ENCODE data around the gene DMD. TPM values are rescaled to one million over a fixed set of nuclear protein-coding genes. Genes with fewer than 3 reads are reported as not detected.

Gene DMD
- total and polyA plus RNA-seq, 4 donors = 19.9 to 260 (median 111) TPM

GRCh38 chrX:32501606-32502005, 709.7 kb downstream of the DMD start:
- Histone ChIP-seq H3K27me3 (ENCODE audit: control insufficient read depth in 1 of 2, insufficient read depth in 2 of 2, low read length in 1 of 2) (no peaks in the 10 kb centered on the region), H3K36me3 (ENCODE audit: control insufficient read depth in 1 of 2, insufficient read depth in 2 of 2, low read length in 1 of 2) (no peaks in the 10 kb centered on the region), H3K4me1 (ENCODE audit: control insufficient read depth in 1 of 2, insufficient read depth in 2 of 2, low read length in 2 of 2) (no peaks in the 10 kb centered on the region), H3K27ac (ENCODE audit: low read depth in 1 of 2, low read length in 2 of 2) (no peak overlapping the region), H3K4me3 (ENCODE audit: low read length in 2 of 2) (no peak overlapping the region), H3K9me3 (ENCODE audit: control insufficient read depth, low read length) (no peaks in the 10 kb centered on the region)
- no peak for ATAC-seq (ENCODE audit: low FRiP score)
- no peak for DNase-seq
- intact Hi-C loops (cut with DNase I) = no loop called here
- WGBS, 2 donors = 57 to 78% methylated on average over 3 of the region's 3 CpGs

GRCh38 chrX:32496671-32497070, 714.7 kb downstream of the DMD start:
- no peaks in the 10 kb centered on the region for H3K36me3 ChIP-seq (ENCODE audit: control insufficient read depth in 1 of 2, insufficient read depth in 2 of 2, low read length in 1 of 2)
- H3K27ac ChIP-seq (ENCODE audit: low read depth in 1 of 2, low read length in 2 of 2) = no peak overlapping the region
- intact Hi-C loops (cut with DNase I) = no loop called here
- no peak overlapping the region for H3K4me3 ChIP-seq (ENCODE audit: low read length in 2 of 2)
- no peaks in the 10 kb centered on the region for H3K27me3 ChIP-seq (ENCODE audit: control insufficient read depth in 1 of 2, insufficient read depth in 2 of 2, low read length in 1 of 2)
- no peak for DNase-seq
- H3K4me1 ChIP-seq (ENCODE audit: control insufficient read depth in 1 of 2, insufficient read depth in 2 of 2, low read length in 2 of 2) = no peaks in the 10 kb centered on the region
- WGBS, 2 donors = 87 to 90% methylated on average over 6 of the region's 6 CpGs
- no peaks in the 10 kb centered on the region for H3K9me3 ChIP-seq (ENCODE audit: control insufficient read depth, low read length)
- no peak for ATAC-seq (ENCODE audit: low FRiP score)

GRCh38 chrX:32495855-32496254, 715.5 kb downstream of the DMD start:
- Histone ChIP-seq H3K4me3 (ENCODE audit: low read length in 2 of 2) (no peak overlapping the region), H3K27ac (ENCODE audit: low read depth in 1 of 2, low read length in 2 of 2) (no peak overlapping the region), H3K9me3 (ENCODE audit: control insufficient read depth, low read length) (no peaks in the 10 kb centered on the region), H3K27me3 (ENCODE audit: control insufficient read depth in 1 of 2, insufficient read depth in 2 of 2, low read length in 1 of 2) (no peaks in the 10 kb centered on the region), H3K36me3 (ENCODE audit: control insufficient read depth in 1 of 2, insufficient read depth in 2 of 2, low read length in 1 of 2) (no peaks in the 10 kb centered on the region), H3K4me1 (ENCODE audit: control insufficient read depth in 1 of 2, insufficient read depth in 2 of 2, low read length in 2 of 2) (no peaks in the 10 kb centered on the region)
- intact Hi-C loops (cut with DNase I) = no loop called here
- DNase-seq (no peak), ATAC-seq (ENCODE audit: low FRiP score) (no peak)

GRCh38 chrX:32489125-32489524, 722.2 kb downstream of the DMD start:
- WGBS, 2 donors = 74 to 94% methylated on average over 3 of the region's 3 CpGs
- Histone ChIP-seq H3K9me3 (ENCODE audit: control insufficient read depth, low read length) (no peaks in the 10 kb centered on the region), H3K4me3 (ENCODE audit: low read length in 2 of 2) (no peak overlapping the region), H3K27ac (ENCODE audit: low read depth in 1 of 2, low read length in 2 of 2) (no peak overlapping the region), H3K4me1 (ENCODE audit: control insufficient read depth in 1 of 2, insufficient read depth in 2 of 2, low read length in 2 of 2) (peaks cover 0 to 2% of the 10 kb centered on the region in 2 donors), H3K36me3 (ENCODE audit: control insufficient read depth in 1 of 2, insufficient read depth in 2 of 2, low read length in 1 of 2) (peaks cover 2% of the 10 kb centered on the region in 2 donors), H3K27me3 (ENCODE audit: control insufficient read depth in 1 of 2, insufficient read depth in 2 of 2, low read length in 1 of 2) (no peaks in the 10 kb centered on the region)
- DNase-seq (no peak), ATAC-seq (ENCODE audit: low FRiP score) (no peak)
- intact Hi-C loops (cut with DNase I) = no loop called here

GRCh38 chrX:32483534-32484136, 727.7 kb downstream of the DMD start:
- ATAC-seq (ENCODE audit: low FRiP score) (no peak), DNase-seq (no peak)
- 34 to 41% methylated on average over 3 of the region's 3 CpGs for WGBS, 2 donors
- no peak overlapping the region for H3K4me3 ChIP-seq (ENCODE audit: low read length in 2 of 2)
- intact Hi-C loops (cut with DNase I) = no loop called here
- peaks cover under 1% of the 10 kb centered on the region in 2 donors for H3K36me3 ChIP-seq (ENCODE audit: control insufficient read depth in 1 of 2, insufficient read depth in 2 of 2, low read length in 1 of 2)
- no peaks in the 10 kb centered on the region for H3K9me3 ChIP-seq (ENCODE audit: control insufficient read depth, low read length)
- no peaks in the 10 kb centered on the region for H3K27me3 ChIP-seq (ENCODE audit: control insufficient read depth in 1 of 2, insufficient read depth in 2 of 2, low read length in 1 of 2)
- no peak overlapping the region for H3K27ac ChIP-seq (ENCODE audit: low read depth in 1 of 2, low read length in 2 of 2)
- H3K4me1 ChIP-seq (ENCODE audit: control insufficient read depth in 1 of 2, insufficient read depth in 2 of 2, low read length in 2 of 2) = no peaks in the 10 kb centered on the region

GRCh38 chrX:32480019-32480418, 731.3 kb downstream of the DMD start:
- WGBS, 2 donors = 83% methylated on average over 2 of the region's 2 CpGs
- no peaks in the 10 kb centered on the region for H3K4me1 ChIP-seq (ENCODE audit: control insufficient read depth in 1 of 2, insufficient read depth in 2 of 2, low read length in 2 of 2)
- H3K9me3 ChIP-seq (ENCODE audit: control insufficient read depth, low read length) = no peaks in the 10 kb centered on the region
- intact Hi-C loops (cut with DNase I) = no loop called here
- no peak overlapping the region for H3K4me3 ChIP-seq (ENCODE audit: low read length in 2 of 2)
- no peaks in the 10 kb centered on the region for H3K27me3 ChIP-seq (ENCODE audit: control insufficient read depth in 1 of 2, insufficient read depth in 2 of 2, low read length in 1 of 2)
- H3K27ac ChIP-seq (ENCODE audit: low read depth in 1 of 2, low read length in 2 of 2) = no peak overlapping the region
- ATAC-seq (ENCODE audit: low FRiP score) = no peak
- DNase-seq = no peak
- no peaks in the 10 kb centered on the region for H3K36me3 ChIP-seq (ENCODE audit: control insufficient read depth in 1 of 2, insufficient read depth in 2 of 2, low read length in 1 of 2)

- H3K4me3 ChIP-seq (ENCODE audit: low read length in 2 of 2) = no peak overlapping the region
- H3K27me3 ChIP-seq (ENCODE audit: control insufficient read depth in 1 of 2, insufficient read depth in 2 of 2, low read length in 1 of 2) = no peaks in the 10 kb centered on the region
- H3K27ac ChIP-seq (ENCODE audit: low read depth in 1 of 2, low read length in 2 of 2) = no peak overlapping the region
- H3K9me3 ChIP-seq (ENCODE audit: control insufficient read depth, low read length) = no peaks in the 10 kb centered on the region
- DNase-seq = no peak
- H3K4me1 ChIP-seq (ENCODE audit: control insufficient read depth in 1 of 2, insufficient read depth in 2 of 2, low read length in 2 of 2) = no peaks in the 10 kb centered on the region
- no peaks in the 10 kb centered on the region for H3K36me3 ChIP-seq (ENCODE audit: control insufficient read depth in 1 of 2, insufficient read depth in 2 of 2, low read length in 1 of 2)
- no peak for ATAC-seq (ENCODE audit: low FRiP score)
- intact Hi-C loops (cut with DNase I) = no loop called here
- 70 to 87% methylated on average over 3 of the region's 3 CpGs for WGBS, 2 donors
Measured at GRCh38 chrX:32472364-32472763, 739.0 kb downstream of the DMD start.

- H3K4me1 ChIP-seq (ENCODE audit: control insufficient read depth in 1 of 2, insufficient read depth in 2 of 2, low read length in 2 of 2) = no peaks in the 10 kb centered on the region
- no peak overlapping the region for H3K4me3 ChIP-seq (ENCODE audit: low read length in 2 of 2)
- intact Hi-C loops (cut with DNase I) = no loop called here
- ATAC-seq (ENCODE audit: low FRiP score) = no peak
- no peaks in the 10 kb centered on the region for H3K9me3 ChIP-seq (ENCODE audit: control insufficient read depth, low read length)
- WGBS, 2 donors = 90 to 96% methylated on average over 2 of the region's 2 CpGs
- no peak overlapping the region for H3K27ac ChIP-seq (ENCODE audit: low read depth in 1 of 2, low read length in 2 of 2)
- no peaks in the 10 kb centered on the region for H3K27me3 ChIP-seq (ENCODE audit: control insufficient read depth in 1 of 2, insufficient read depth in 2 of 2, low read length in 1 of 2)
- no peak for DNase-seq
- no peaks in the 10 kb centered on the region for H3K36me3 ChIP-seq (ENCODE audit: control insufficient read depth in 1 of 2, insufficient read depth in 2 of 2, low read length in 1 of 2)
Measured at GRCh38 chrX:32455704-32456103, 755.6 kb downstream of the DMD start.

GRCh38 chrX:32451954-32452695, 759.2 kb downstream of the DMD start:
- DNase-seq = no peak
- Histone ChIP-seq H3K4me3 (ENCODE audit: low read length in 2 of 2) (no peak overlapping the region), H3K27me3 (ENCODE audit: control insufficient read depth in 1 of 2, insufficient read depth in 2 of 2, low read length in 1 of 2) (no peaks in the 10 kb centered on the region), H3K9me3 (ENCODE audit: control insufficient read depth, low read length) (no peaks in the 10 kb centered on the region), H3K4me1 (ENCODE audit: control insufficient read depth in 1 of 2, insufficient read depth in 2 of 2, low read length in 2 of 2) (no peaks in the 10 kb centered on the region), H3K36me3 (ENCODE audit: control insufficient read depth in 1 of 2, insufficient read depth in 2 of 2, low read length in 1 of 2) (no peaks in the 10 kb centered on the region), H3K27ac (ENCODE audit: low read depth in 1 of 2, low read length in 2 of 2) (no peak overlapping the region)
- intact Hi-C loops (cut with DNase I) = no loop called here
- 87 to 97% methylated on average over 3 of the region's 3 CpGs for WGBS, 2 donors
- ATAC-seq (ENCODE audit: low FRiP score) = no peak

Data from aorta (tissue), 5 donors.